WTC11 (cell line): Measurements from ENCODE around the gene GAS6.

ENCODE experiments used
- TF ChIP-seq, protein P1 (sequence below): sonication (generic); formaldehyde crosslinking; conservative IDR thresholded peaks from 2 replicates; pipeline ENCODE4 v1.8.1; 2023; ENCODE audit warnings: mild to moderate bottlenecking, low read depth, missing genetic modification reagents, moderate library complexity
- TF ChIP-seq, protein P2 (sequence below): fragments of 200-600 bp; IDR thresholded peaks from 2 replicates; pipeline ENCODE4 v1.8.0; 2022; ENCODE audit warnings: antibody characterized with exemption
- TF ChIP-seq, protein P3 (sequence below): sonication (generic); formaldehyde crosslinking; IDR thresholded peaks from 2 replicates; pipeline ENCODE4 v1.8.0; 2022; ENCODE audit warnings: mild to moderate bottlenecking, missing genetic modification reagents

DNA sequence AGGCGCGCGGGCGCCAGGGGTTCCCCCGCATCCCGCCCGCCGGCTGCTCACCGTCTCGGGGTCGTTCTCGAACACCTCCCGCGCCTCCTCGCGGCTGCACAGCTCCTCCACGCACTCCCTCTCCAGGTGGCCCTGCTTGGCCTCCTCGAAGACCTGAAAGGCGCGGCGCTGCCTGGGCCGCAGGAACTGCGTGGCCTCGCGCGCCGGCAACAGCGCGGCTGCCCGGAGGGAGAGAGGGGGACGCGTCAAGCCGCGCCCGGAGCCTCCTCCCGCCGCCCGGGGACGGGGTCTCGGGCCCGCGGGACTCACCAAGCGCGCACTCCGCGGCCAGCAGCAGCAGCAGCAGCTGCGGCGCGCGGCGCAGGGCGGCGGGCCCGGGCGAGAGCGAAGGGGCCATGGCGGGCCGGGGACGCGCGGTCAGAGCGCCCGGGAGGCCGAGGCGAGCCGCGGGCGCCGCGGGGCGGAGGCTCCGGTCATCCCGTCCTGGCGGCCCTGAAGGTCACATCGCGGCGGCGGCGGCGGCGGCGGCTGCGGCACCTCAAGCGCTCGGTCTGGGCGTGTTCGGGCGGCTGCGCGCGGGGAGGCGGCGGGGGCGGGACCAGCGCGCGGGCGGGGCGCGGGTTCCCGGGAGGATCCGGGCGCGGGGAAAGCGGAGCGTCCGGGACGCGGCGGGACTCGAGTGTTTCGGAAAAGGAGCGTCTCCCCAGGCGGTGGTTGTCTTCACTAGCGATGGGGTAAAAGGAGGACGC, at the start of gene GAS6:
- TF ChIP-seq, protein P1, sequence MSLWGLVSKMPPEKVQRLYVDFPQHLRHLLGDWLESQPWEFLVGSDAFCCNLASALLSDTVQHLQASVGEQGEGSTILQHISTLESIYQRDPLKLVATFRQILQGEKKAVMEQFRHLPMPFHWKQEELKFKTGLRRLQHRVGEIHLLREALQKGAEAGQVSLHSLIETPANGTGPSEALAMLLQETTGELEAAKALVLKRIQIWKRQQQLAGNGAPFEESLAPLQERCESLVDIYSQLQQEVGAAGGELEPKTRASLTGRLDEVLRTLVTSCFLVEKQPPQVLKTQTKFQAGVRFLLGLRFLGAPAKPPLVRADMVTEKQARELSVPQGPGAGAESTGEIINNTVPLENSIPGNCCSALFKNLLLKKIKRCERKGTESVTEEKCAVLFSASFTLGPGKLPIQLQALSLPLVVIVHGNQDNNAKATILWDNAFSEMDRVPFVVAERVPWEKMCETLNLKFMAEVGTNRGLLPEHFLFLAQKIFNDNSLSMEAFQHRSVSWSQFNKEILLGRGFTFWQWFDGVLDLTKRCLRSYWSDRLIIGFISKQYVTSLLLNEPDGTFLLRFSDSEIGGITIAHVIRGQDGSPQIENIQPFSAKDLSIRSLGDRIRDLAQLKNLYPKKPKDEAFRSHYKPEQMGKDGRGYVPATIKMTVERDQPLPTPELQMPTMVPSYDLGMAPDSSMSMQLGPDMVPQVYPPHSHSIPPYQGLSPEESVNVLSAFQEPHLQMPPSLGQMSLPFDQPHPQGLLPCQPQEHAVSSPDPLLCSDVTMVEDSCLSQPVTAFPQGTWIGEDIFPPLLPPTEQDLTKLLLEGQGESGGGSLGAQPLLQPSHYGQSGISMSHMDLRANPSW (CRISPR knock-in tag): no peak
- TF ChIP-seq, protein P2, sequence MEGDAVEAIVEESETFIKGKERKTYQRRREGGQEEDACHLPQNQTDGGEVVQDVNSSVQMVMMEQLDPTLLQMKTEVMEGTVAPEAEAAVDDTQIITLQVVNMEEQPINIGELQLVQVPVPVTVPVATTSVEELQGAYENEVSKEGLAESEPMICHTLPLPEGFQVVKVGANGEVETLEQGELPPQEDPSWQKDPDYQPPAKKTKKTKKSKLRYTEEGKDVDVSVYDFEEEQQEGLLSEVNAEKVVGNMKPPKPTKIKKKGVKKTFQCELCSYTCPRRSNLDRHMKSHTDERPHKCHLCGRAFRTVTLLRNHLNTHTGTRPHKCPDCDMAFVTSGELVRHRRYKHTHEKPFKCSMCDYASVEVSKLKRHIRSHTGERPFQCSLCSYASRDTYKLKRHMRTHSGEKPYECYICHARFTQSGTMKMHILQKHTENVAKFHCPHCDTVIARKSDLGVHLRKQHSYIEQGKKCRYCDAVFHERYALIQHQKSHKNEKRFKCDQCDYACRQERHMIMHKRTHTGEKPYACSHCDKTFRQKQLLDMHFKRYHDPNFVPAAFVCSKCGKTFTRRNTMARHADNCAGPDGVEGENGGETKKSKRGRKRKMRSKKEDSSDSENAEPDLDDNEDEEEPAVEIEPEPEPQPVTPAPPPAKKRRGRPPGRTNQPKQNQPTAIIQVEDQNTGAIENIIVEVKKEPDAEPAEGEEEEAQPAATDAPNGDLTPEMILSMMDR: no peak
- TF ChIP-seq, protein P3, sequence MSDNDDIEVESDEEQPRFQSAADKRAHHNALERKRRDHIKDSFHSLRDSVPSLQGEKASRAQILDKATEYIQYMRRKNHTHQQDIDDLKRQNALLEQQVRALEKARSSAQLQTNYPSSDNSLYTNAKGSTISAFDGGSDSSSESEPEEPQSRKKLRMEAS (CRISPR knock-in tag): no peak; the same call in 1 of the 2 replicates
